Spleen (tissue), 11 donors: ENCODE measurements around the gene SPA17. TPM values are rescaled to one million over a fixed set of nuclear protein-coding genes. Genes with fewer than 3 reads are reported as not detected.

Source experiments
- DNase-seq: peaks from one replicate; pipeline ENCODE4 v3.0.0-alpha.2; 2020
- H3K27ac ChIP-seq, 8 donors: fragments of 200-600 bp; sonication (generic) in 7 of 8; 1 replicate in 4 of 8; 2 replicates in 4 of 8; pipeline versions ENCODE4 v1.5.0 to v1.8.0; 2016 to 2021; ENCODE audit warnings: inconsistent platforms in 4 of 8, mild to moderate bottlenecking in 4 of 8, moderate library complexity in 1 of 8
- H3K27me3 ChIP-seq, 7 donors: fragments of 200-600 bp; sonication (generic) in 6 of 7; replicated peaks in 1 of 7; 1 replicate in 4 of 7; 2 replicates in 3 of 7; pipeline versions ENCODE4 v1.5.0 to v1.8.0; 2016 to 2021; ENCODE audit warnings: inconsistent platforms in 3 of 7, mild to moderate bottlenecking in 1 of 7
- H3K36me3 ChIP-seq, 6 donors: fragments of 200-600 bp; sonication (generic) in 5 of 6; 1 replicate in 4 of 6; 2 replicates in 2 of 6; pipeline versions ENCODE4 v1.5.0 to v1.8.0; 2016 to 2021; ENCODE audit warnings: inconsistent platforms in 2 of 6
- H3K4me1 ChIP-seq, 6 donors: fragments of 200-600 bp; sonication (generic) in 5 of 6; 1 replicate in 3 of 6; 2 replicates in 3 of 6; pipeline versions ENCODE4 v1.5.0 to v1.8.0; 2016 to 2021; ENCODE audit warnings: inconsistent platforms in 3 of 6
- H3K4me3 ChIP-seq, 8 donors: fragments of 200-600 bp; sonication (generic) in 7 of 8; 1 replicate in 4 of 8; 2 replicates in 4 of 8; pipeline versions ENCODE4 v1.5.0 to v1.8.0; 2016 to 2021; ENCODE audit warnings: inconsistent platforms in 4 of 8, mild to moderate bottlenecking in 4 of 8, moderate library complexity in 2 of 8
- H3K9me3 ChIP-seq, 8 donors: fragments of 200-600 bp; sonication (generic) in 7 of 8; 1 replicate in 4 of 8; 2 replicates in 4 of 8; pipeline versions ENCODE4 v1.5.0 to v1.8.0; 2016 to 2021; ENCODE audit warnings: inconsistent platforms in 4 of 8
- POLR2A ChIP-seq, 3 donors: fragments of 450-650 bp; IDR thresholded peaks; one replicate each; pipeline ENCODE4 v1.5.1; 2017; ENCODE audit warnings: antibody characterized with exemption in 3 of 3, mild to moderate bottlenecking in 1 of 3
- POLR2AphosphoS5 ChIP-seq, 3 donors: sonication (generic); formaldehyde crosslinking; IDR thresholded peaks; one replicate each; pipeline ENCODE4 v1.5.1; 2017; ENCODE audit warnings: antibody characterized with exemption in 3 of 3
- WGBS, 5 donors: extraction: QIAGEN DNeasy Blood & Tissue Kit in 3 of 5; methylation state at CpG; one replicate each; pipeline versions ENCODE4 v1.1.5 to v1.1.7; 2013 to 2018; 5-methylcytosine and 5-hydroxymethylcytosine counted together
- intact Hi-C: fragments of 100-400 bp; cut with DNase I; formaldehyde crosslinking; loops from one replicate; pipeline ENCODE4 v1.15.0; 2023; ENCODE audit warnings: low total_unique reads
- polyA plus RNA-seq, 3 donors: library from polyadenylated mRNA; stranded (reverse); fragments of 200-250 nt; gene quantifications; one replicate each; pipeline ENCODE4 v1.2.1, GENCODE V29; 2013
- total RNA-seq, 7 donors: library from RNA; depleted of rRNA in 3 of 7; stranded (reverse); fragments of >200 nt in 3 of 7; fragmentation: NEBNext Ultra II Directional in 4 of 7; extraction: Animal tissue kit (Norgen Biotek cat#: 25700) in 4 of 7; gene quantifications; one replicate each; pipeline versions ENCODE4 v1.1.0 to v1.2.1, GENCODE V29; 2016 to 2021
- TF ChIP-seq, protein P1 (sequence below), 11 experiments: fragments of 200-600 bp in 7 of 11; fragments of 450-650 bp in 4 of 11; sonication (generic) in 4 of 11; IDR thresholded peaks in 8 of 11; conservative IDR thresholded peaks in 3 of 11; 1 replicate in 7 of 11; 2 replicates in 4 of 11; pipeline versions ENCODE4 v1.4.0 to v1.8.0; 2016 to 2021; ENCODE audit warnings: antibody characterized with exemption in 11 of 11, inconsistent platforms in 4 of 11, mild to moderate bottlenecking in 1 of 11
- donor health status: healthy with polysubstance abuse.
- donor health status: DM: no; HTN: no; CAD: no; lungs with moderate emphysema.
- donor health status: DM: no; HTN: no; CAD: no.
- donor health status: Bipolar disorder and iron deficiency.
- donor health status: healthy.
- donor health status: DM: no; HTN: no; CAD: no.
- donor health status: DM: yes; HTN: yes; CAD: no.

Gene SPA17
- total and polyA plus RNA-seq, 10 donors, result 0.34 to 4.8 (median 1.9) TPM

DNA sequence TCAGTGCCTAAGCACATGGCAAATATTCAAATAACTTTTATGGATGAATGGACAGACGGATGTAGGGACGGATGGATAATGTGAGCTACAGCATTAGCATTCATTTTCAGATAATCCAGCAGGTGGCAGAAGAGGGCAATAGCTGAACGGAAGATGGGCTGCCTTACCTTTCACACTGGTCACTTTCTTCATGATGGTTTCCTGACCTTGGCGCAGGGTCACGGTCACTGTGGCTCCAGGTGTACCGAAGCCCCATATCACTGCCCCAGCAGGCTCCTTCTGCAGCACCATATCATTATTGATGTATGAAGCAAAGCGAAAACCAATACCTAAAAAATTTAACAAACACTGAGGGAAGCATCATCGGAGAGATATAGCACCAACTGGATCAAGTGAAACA is 4.5 kb upstream of the SPA17 start:
- Histone ChIP-seq H3K27ac (no peak overlapping the region), H3K4me1 (peaks cover 8 to 48% (median 15%) of the 10 kb centered on the region in 6 donors), H3K9me3 (no peaks in the 10 kb centered on the region), H3K36me3 (peaks cover 0 to 15% (median 0%) of the 10 kb centered on the region in 6 donors), H3K4me3 (no peak overlapping the region), H3K27me3 (no peaks in the 10 kb centered on the region)
- no peak for DNase-seq
- intact Hi-C loops, result loop anchor here (2.0 kb wide), 1 partner anchor 168 kb away; no protein-coding TSS in a partner anchor
- TF ChIP-seq, protein P1, sequence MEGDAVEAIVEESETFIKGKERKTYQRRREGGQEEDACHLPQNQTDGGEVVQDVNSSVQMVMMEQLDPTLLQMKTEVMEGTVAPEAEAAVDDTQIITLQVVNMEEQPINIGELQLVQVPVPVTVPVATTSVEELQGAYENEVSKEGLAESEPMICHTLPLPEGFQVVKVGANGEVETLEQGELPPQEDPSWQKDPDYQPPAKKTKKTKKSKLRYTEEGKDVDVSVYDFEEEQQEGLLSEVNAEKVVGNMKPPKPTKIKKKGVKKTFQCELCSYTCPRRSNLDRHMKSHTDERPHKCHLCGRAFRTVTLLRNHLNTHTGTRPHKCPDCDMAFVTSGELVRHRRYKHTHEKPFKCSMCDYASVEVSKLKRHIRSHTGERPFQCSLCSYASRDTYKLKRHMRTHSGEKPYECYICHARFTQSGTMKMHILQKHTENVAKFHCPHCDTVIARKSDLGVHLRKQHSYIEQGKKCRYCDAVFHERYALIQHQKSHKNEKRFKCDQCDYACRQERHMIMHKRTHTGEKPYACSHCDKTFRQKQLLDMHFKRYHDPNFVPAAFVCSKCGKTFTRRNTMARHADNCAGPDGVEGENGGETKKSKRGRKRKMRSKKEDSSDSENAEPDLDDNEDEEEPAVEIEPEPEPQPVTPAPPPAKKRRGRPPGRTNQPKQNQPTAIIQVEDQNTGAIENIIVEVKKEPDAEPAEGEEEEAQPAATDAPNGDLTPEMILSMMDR (IDR thresholded peaks at IDR 0.05 in 8 of 11, conservative IDR thresholded peaks at IDR 0.05 in 3 of 11), result peak; percentile 58 to 91 (median 79)
- no peak for TF ChIP-seq POLR2AphosphoS5 (IDR thresholded peaks at IDR 0.05)
- WGBS, 5 donors, result 28 to 30% (median 28%) methylated on average over 8 of the region's 8 CpGs

DNA sequence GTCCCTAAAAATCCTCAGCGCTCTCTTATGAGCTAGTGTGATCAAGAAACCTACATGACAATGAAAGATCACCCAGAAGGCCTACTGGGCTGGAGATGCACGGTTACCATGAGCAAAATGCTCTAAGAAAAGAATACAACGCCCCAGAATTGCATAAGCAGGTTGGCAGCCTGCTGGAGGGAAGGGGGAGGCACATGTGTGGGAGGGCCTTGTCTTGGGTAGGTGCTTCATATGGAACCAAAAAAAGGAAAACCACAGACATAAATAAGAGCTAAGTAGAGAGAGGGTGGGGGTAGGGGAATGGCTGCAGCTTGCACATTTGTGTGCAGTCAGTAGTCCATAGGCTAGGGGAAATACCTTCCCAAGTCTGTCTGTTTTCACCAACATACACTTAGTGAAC is 3.0 kb upstream of the SPA17 start:
- no peak overlapping the region for H3K27ac ChIP-seq
- intact Hi-C loops, result loop anchor here (5.0 kb wide), 1 partner anchor 92 kb away; the partner anchor contains the start of gene ESAM
- WGBS, 5 donors, result 28 to 37% (median 33%) methylated on average over 3 of the region's 3 CpGs

GRCh38 chr11:124672536-124673215 is 1.0 kb upstream of the SPA17 start:
- no peaks in the 10 kb centered on the region for H3K9me3 ChIP-seq
- no peaks in the 10 kb centered on the region for H3K27me3 ChIP-seq
- H3K4me3 ChIP-seq, result peak overlapping the region; percentile 55 to 79 (median 70)
- DNase-seq, result no peak
- 50 to 57% (median 53%) methylated on average over 7 of the region's 7 CpGs for WGBS, 5 donors
- intact Hi-C loops, result loop anchor here (5.0 kb wide), 1 partner anchor 90 kb away; the partner anchor contains the start of gene ESAM
- peaks cover 9 to 73% (median 19%) of the 10 kb centered on the region in 6 donors for H3K4me1 ChIP-seq
- peak overlapping the region; percentile 69 to 88 (median 82) for H3K27ac ChIP-seq
- H3K36me3 ChIP-seq, result peaks cover 0 to 7% (median 0%) of the 10 kb centered on the region in 6 donors
- TF ChIP-seq, protein P1 (IDR thresholded peaks at IDR 0.05 in 8 of 11, conservative IDR thresholded peaks at IDR 0.05 in 3 of 11), result no peak
- TF ChIP-seq POLR2AphosphoS5 (IDR thresholded peaks at IDR 0.05) (no peak), POLR2A (IDR thresholded peaks at IDR 0.05) (no peak)

More for the DNA sequence above, 3.0 kb upstream of the SPA17 start:
- Histone ChIP-seq H3K9me3 (no peaks in the 10 kb centered on the region), H3K4me3 (no peak overlapping the region), H3K36me3 (peaks cover 0 to 13% (median 0%) of the 10 kb centered on the region in 6 donors), H3K27me3 (no peaks in the 10 kb centered on the region), H3K4me1 (peaks cover 9 to 61% (median 19%) of the 10 kb centered on the region in 6 donors)
- TF ChIP-seq POLR2A (IDR thresholded peaks at IDR 0.05), result no peak
- TF ChIP-seq, protein P1 (IDR thresholded peaks at IDR 0.05 in 8 of 11, conservative IDR thresholded peaks at IDR 0.05 in 3 of 11), result peak in 1 of 11 experiments; percentile 11
- no peak for DNase-seq

DNA sequence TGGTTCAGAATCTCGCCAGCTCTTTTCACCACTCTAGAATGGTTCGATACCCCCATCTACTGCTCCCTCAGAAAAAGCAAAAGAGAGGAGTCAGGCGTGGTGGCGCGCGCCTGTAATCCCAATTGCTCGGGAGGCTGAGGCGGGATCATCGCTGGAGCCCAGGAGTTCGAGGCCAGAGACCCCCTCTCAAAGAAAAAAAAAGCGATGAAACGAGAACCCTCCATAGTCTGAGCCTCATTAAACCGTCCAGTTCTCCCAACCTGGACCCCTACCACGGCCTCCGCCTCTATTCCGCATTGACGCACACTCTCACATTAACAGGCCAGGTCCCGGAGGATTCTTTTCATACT is 439 bp downstream of the SPA17 start:
- 39 to 60% (median 43%) methylated on average over 18 of the region's 18 CpGs for WGBS, 5 donors
- Histone ChIP-seq H3K36me3 (no peaks in the 10 kb centered on the region), H3K27ac (peak overlapping the region in 7 of 8 donors; percentile 69 to 88 (median 83)), H3K4me1 (peaks cover 9 to 71% (median 19%) of the 10 kb centered on the region in 6 donors), H3K9me3 (no peaks in the 10 kb centered on the region), H3K4me3 (peak overlapping the region; percentile 55 to 79 (median 70)), H3K27me3 (no peaks in the 10 kb centered on the region)
- intact Hi-C loops, result loop anchor here (5.0 kb wide), 1 partner anchor 88 kb away; the partner anchor contains the start of gene ESAM
- TF ChIP-seq, protein P1 (IDR thresholded peaks at IDR 0.05 in 8 of 11, conservative IDR thresholded peaks at IDR 0.05 in 3 of 11), result no peak
- TF ChIP-seq POLR2A (IDR thresholded peaks at IDR 0.05), result no peak
- no peak for TF ChIP-seq POLR2AphosphoS5 (IDR thresholded peaks at IDR 0.05)
- DNase-seq, result no peak
